Pons (tissue), 1 donor: ENCODE results near the gene FABP6.
A peak's percentile ranks its signal among the peaks of the same experiment; 100 is the strongest.
"Not testable (repeated sequence)": the region's sequence is repeated elsewhere in the genome, so short reads cannot be mapped to it uniquely, and the experiment has no call there.

ENCODE experiments used
- DNase-seq: peaks from one replicate; pipeline ENCODE4 v3.0.0-alpha.2; 2016; ENCODE audit warnings: low spot score

Gene FABP6

DNA sequence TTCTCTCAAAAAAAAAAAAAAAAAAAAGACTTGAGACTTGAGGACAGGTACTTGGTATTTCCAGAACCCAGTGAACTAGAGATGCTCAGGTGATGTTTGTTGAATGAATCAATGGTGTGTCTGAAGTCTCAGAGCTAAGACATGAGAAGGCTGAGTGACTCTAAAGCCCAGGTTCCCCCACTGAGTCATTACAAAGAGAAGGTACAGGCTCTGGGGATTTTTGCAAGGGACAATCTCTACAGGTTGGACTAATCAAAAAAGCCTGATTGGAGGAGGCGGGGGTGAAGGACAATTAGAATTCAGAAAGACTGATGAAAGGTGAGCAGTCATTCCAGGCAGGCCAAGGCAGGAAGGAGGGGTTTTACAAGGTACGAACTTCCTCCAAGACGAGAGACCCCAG lies 8.2 kb upstream of the FABP6 start:
- DNase-seq = no peak

DNA sequence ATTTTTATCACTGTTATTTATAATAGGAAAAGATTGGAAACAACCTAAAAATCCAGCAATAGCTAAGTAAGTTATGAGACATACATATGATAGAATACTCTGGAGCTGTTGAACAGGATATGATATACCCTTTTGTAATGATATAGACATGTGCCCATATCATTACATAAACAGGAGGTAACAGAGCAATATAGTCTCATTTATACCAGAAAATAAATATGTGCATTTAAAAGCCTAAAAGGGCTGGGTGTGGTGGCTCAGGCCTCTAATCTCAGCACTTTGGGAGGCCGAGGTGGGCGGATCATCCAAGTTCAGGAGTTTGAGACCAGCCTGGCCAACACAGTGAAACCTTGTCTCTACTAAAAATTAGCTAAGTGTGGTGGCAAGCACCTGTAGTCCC lies 2.3 kb upstream of the FABP6 start:
- no peak for DNase-seq

DNA sequence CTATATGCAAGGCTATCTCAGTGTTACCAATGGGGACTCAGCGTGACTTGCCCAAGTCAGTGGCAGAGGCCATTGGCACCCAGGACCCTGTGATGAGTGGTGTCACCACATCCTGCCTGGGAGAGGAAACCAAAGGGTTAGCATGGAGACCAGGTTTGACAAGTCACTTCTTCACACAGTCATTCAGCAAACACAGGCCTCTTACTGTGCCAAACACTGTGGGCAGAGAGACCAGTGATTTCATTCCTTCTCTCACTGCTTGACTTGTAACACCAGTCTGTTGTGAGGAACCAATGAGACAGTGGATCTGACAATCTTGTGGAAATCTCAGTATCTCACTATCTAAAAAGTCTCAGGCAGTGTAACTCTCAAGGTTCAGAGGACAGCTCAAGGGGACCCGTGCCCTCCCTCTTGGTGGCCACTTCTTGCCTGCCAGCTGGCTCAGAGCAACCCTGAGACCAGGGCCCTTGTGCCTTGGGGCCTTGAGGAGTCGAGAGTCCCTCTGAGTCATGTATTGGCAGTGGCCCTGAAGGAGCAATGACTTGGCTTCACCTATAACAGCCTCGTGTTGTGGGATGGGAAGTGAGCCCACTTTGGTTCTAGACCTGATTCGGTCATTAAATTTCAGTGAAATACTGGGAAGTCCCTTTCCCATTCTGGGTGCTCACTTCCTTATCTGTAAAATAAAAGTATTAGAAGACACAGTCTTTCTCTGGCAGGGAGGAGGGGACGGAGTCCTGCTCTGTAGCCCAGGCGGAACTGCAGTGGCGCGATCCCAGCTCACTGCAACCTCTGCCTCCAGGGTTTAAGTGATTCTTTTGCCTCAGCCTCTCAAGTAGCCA lies 1.6 kb downstream of the FABP6 start:
- peak; percentile 42 for DNase-seq

DNA sequence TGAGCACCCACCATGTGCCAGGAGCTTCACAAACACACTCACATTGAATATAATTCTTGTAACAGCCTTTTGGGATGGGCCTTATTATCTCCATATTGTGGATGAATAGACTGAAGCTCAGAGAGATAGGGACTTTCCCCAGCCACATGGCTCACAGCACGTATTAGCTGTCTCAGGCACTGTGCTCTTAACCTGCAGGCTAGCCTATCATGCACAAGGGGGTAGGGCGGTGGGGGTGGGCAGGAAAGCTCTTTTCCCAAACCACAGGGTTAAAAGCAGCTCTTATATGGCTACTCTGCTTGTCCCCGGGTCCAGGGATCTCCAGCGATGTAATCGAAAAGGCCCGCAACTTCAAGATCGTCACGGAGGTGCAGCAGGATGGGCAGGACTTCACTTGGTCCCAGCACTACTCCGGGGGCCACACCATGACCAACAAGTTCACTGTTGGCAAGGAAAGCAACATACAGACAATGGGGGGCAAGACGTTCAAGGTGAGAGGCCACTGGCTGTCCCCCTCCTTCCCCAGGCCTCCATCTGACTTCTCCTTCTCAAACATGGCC lies 2.6 kb downstream of the FABP6 start:
- DNase-seq = no peak

DNA sequence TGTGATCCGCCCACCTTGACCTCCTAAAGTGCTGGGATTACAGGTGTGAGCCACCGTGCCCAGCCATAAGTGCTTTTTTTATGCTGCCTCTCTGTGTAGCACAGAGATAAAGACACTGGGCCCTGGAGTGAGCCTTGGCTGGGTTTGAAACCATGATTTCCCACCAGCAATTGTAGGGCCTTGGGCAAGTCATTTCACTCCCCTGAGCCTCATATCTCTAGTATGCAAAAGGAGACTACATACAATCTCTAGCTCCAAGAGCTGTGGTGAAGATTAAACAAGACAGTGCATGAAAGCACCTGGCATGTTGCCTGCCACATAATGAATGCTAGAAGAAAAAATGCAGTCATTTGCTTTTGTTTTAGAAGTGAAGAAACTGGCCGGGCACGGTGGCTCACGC lies 3.9 kb downstream of the FABP6 start:
- DNase-seq = no peak

DNA sequence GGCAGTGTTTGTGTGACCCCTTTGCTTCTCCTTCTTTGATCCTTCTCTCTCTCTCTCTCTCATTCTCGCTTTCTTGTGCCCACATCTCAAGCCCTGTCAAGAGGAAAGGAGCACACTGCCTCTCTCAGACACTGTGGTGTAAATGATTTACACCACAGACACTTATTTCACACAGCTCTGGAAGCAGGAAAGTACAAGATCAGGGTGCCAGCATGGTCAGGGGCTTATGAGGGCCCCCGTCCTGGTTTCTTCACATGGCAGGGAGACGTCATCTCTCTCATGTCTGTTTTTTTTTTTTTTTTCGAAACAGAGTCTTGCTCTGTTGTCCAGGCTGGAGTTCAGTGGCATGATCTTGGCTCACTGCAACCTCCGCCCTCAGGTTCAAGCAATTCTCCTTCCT lies 6.4 kb downstream of the FABP6 start:
- no peak for DNase-seq

DNA sequence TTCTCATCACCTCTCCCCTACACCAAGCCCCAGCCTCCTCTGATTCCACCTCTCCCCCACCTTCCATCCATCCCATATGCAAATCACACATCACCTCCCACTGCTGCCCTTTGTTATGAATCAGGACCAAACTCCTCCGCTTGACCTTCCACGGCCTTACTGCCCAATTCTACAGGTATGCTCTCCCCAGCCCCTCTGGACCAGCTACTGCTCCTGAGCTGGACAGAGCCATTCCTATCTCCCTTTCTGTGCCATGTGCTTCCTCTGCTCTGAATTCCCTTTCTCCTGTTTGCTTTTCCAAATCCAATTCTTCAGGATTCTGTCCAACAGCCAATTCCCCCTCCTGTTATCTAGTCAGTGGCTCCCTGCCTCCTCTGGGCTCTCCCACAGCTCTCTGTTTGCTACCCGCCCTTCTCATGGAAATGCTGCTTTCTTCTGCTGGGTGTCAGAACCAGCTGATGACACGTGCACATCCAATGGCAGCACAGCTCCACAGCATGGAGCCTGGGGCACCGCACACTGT lies 8.3 kb downstream of the FABP6 start:
- DNase-seq = no peak

DNA sequence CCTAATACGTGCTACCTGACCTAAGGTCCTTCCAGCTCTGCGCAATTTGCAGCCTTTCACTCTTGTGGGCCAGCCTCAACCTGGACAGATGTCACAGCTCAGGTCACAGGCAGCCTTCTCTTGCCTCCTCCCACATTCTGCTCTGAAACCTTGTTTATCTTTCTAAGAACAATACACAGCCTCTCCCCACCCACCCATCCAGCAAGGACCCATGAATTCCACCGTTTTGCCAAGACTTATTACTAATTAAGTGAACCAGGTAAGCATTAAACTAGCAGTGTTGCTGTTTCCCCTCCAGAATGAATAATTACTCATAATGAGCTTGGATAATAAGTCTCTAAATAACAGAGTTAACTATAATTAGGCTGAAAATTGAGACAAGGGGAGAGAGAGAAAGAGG lies 11.0 kb downstream of the FABP6 start:
- no peak for DNase-seq

DNA sequence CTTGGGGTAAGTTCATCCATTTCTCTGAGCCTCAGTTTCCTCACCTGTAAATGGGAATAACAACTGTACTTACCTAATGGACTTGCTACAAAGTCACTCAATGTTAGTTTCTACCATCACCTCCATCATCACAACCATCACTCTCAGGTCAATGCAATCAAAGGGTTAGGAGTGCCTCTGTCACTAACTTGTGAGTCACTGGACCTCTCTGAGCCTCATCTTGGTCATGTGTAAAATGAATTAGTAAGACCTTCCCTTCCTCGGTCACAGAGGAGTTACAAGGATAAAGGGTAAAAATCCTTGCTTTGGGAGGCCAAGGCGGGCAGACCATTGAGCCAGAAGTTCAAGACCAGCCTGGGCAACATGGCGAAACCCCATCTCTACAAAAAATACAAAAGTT lies 12.8 kb downstream of the FABP6 start:
- no peak for DNase-seq

DNA sequence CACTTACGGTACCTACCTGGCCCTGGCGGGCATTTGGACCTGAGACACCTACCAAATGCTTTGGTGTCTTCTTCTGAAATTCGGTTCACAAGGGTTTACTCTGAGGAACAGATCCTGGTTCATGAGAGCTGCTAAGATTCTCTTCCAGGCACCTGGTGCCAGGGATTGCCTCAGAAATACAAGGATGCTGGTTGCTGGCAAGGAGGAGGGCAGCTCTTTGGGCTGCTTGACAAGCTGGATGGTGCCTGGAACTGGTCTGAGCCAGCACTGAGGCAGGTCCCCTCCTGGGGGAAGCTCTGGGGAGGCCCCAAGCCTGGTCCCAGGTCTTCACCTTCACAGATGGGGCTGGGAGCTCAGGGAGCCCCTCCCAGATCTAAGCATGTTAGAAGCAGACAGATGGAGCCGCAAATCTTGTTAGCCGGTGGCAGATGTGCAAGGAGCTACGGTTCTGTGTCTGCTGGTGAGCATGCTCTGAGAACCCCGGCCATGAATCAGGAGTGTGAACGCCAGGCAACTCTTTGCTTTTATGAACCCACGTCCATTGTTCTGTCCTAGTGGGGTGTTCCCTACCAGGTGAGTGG lies 16.3 kb downstream of the FABP6 start:
- DNase-seq = no peak

DNA sequence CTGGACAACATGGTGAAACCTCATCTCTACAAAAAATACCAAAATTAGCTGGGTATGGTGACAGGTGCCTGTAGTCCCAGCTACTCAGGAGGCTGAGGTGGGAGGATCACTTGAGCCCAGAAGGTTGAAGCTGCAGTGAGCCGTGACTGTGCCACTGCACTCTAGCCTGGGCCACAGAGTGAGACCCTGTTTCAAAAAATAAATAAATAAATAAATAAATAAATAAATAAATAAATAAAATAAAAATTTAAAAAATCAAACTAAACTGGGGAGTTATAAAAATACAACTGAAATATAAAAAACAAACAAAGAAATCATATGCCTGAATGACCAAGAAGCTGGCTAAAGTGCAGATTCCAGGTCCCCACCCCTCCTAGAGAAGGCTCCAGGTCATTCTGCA lies 20.3 kb downstream of the FABP6 start:
- not testable (repeated sequence) for DNase-seq

DNA sequence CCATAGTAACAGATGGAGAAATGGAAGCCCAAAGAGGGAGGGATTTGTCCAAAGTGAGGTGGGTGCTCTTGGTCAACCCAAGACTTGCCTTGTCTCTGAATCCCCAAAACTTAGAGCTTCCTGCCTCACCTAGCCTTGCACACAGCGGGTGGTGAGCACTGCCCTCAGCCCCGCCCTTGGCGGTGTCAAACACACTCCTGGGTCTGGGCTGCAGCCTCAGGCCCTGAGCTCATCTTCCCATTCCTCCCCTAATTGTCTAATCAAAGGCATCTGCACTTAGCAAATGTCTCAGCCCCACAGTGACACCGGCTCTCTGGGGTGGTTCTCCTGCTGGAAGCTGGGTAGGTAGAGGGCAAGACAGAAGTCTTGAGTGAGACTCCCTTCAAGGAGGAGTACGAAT lies 20.9 kb downstream of the FABP6 start:
- DNase-seq = no peak

DNA sequence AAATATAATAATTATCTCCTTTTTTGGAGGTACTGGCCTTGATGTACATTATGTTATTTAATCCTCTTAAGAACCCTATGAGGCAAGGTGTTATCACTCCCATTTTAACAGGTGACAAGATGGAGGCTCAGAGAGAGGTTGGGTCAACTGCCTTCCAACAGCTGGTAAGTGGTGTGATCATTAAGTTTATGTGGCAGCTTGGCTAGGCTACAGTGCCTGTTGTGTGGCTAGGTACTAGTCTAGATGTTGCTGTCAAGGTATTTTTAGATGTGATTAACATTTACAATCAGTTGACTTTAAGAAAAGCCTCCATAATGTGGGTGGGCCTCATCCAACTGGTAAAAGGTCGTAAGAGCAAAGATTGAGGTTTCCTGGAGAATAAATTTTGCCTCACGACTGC lies 21.5 kb downstream of the FABP6 start:
- no peak for DNase-seq

DNA sequence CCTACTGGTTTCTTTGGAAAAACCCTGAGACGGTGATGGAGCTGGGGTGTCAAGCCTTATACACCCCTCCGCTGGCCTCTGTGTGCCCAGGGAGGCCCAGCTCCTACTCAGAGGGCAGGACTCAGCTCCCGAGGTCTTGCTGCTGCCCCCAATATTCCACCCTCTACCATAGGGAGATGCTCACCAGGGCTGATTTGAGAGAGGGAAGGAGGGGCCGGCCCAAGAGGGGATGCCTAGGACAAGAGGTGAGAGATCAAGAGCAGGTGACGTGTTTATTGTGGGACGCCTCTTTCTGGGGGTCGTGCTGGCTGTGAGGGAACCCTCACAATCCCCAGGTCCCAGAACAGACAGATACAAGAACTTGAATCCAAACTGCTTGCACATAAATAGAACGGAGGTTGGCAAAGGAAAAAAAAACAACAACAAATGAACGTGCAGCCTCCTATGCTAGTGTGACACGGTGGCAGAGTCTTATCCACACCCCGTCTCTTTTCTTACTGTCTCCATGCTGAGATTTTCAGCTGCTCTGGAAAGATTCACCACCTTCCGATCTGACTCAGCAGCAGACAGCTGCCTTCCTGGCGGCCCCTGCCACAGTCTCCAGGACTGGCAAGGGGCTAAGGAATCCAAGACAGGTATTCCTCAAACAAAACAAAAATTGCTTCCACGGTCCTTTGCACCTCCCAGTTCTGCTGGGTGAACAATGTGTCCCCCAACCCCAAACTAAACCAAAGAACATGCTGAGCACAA lies 22.3 kb downstream of the FABP6 start:
- DNase-seq = no peak

DNA sequence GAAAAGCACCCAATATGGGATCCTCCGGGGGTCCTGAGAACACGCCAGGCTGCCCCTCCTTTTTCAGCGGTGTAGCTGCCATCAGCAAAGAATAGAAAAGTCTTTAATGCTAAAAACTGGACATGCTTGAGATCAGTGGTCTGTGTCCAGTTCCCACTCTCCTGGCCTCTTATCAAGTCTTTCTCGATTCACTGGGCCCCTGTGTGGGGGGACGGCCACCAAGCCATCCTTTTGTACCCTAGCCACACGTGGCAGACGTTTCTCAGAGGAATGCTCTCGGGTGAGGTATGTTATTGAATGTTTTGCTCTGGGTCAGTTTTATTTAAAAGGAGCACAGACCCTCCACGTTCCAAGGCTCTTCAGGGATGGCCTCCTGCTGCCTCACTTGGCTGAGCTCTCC lies 23.6 kb downstream of the FABP6 start:
- DNase-seq = no peak

DNA sequence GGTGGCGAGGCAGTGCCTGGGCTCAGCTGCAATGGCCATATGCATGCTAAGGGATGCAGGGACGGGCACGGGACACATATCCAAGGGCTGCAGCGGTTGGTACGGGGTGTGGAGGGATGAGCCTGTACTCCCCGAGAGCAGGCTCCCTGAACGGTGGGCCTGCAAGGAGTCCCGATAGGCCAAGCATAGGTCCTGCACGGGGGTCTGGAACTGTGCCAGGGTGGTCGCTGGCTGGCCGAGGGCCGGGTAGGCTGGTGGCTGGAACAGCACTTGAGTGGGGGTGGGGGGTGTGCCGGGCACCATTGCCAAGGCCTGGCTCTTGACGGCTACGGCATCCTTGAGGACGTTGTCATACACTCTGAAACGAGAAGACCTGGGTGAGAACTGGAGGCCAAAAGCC lies 24.1 kb downstream of the FABP6 start:
- no peak for DNase-seq

DNA sequence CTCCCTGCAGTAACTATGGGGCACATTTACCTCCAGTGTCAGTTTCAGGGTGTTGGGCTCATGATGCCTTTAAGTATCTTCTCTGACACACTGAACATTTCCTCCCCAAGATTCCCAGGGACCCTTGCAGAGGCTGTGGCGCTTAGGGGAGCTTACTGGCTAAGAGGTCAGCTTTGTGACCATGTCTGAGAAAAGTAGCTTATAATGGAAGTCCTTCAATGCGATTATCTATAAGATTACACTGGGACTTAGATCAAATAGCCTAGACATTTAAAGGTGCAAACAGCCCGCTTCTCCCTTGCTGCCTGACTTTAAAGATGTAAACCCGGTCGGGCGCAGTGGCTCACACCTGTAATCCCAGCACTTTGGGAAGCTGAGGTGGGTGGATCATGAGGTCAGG lies 25.4 kb downstream of the FABP6 start:
- no peak for DNase-seq

DNA sequence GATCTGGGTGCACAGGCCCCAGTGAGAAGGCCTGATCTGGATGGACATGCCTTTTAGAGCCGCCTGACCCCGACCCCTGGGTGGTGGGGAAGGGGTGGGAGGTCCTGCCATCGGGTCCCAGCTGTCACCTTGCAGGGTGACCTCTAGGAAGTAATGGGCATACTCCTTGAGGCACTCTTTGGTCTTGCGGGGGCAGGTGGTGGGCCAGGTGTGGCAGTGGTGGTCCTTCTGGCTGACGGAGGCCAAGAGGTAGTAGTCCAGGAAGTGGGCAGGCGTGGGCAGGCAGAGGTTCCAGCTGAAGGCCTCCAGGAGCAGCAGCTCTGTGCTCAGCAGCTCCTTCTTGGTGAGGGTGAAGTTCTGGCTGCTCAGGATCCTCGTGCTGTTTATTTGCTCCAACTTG lies 30.0 kb downstream of the FABP6 start:
- no peak for DNase-seq

DNA sequence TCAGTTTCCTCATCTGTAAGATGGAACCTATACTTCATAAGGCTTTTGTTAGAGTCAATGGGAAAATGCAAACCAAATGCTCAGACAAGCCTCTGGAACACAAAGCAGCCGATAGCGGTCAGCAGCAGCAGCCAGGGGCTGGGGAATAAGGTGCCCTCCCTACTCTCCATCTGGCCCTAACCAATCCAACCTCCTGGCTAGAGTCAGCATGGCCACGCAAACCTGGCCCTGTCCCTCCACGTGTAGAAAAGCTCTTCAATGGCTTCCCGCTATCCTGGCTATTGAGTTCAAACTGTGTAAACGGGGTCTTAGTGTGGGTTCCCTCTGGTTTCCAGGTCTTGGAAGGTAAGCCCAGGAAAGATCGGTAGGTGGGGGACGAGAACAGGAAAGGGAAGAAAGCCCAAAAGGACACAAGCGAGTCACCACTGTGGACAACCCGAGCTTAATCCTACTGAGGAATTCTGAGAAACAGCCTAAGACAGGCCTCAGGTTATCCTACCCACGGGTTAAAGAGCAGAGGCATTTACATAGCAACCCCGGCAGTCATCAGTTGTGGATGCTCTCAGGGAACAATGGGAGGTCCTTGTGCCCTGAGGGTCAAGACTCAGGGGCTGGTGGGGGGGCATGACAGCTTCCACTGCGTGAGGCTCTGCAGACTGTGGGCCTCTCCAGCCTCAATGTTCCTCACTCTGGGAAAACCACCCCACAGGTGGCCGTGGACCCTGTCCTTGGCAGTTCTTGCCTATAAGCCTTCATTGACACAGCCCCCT lies 30.9 kb downstream of the FABP6 start:
- no peak for DNase-seq

DNA sequence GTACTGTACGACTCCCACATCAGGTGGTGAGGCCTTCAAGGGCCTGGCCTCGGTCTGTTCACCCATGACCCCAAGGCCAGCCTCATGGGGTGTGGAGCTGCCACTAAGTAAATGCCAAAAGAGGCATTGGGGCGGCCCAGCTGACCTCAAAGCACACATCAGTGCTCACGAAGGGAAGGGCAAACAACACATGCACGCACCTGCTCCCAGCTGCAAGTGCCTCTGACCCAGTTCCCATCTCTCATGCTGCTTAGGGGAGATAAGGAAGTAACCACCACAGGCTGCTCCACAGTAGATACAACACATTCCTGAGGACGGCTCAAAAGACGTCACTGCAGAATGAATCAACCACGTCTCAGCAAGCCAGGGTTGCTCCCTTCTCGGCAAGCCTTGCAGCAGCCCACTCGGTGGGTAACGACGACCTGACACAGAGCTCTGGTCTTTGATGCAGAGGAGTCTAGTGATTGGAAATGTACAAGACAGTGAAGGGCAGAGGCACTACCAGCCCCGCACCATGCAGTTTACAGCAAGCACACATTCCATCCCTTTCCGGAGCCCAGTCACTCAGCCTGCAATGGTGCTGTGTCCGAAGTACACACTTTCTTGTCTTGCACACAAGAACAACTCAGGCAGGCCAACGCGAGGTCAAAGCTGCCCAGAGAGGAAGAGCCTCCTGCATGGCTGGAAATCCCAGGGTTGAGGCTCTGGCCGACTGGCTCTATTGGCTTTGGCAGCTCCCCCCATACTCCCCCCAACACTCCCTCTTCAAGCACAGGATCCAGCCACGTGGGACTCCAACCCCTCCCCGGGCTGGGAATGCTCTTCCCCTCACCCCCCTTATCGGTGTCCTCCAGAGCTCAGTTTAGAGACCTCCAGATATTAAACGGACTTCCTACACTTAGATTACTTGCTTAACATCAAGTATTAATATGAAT lies 31.8 kb downstream of the FABP6 start:
- DNase-seq = no peak
